Lung (tissue), 12 donors: ENCODE measurements around the gene NTN1. TPM values are rescaled to one million over a fixed set of nuclear protein-coding genes. Genes with fewer than 3 reads are reported as not detected.
A peak's percentile ranks its signal among the peaks of the same experiment; 100 is the strongest.

Source experiments
- ATAC-seq: fragments of 200-7000 bp; cut with Tn5 transposase; one replicate; pipeline ENCODE4 v1.9.1; 2020; ENCODE audit warnings: moderate number of reproducible peaks; ENCODE audit not compliant: insufficient read depth, low FRiP score
- DNase-seq, 3 donors: peaks; one replicate each; pipeline ENCODE4 v3.0.0-alpha.2; 2013 to 2017
- H3K27ac ChIP-seq, 2 donors: one replicate each; pipeline ENCODE4 v1.5.1; 2013; ENCODE audit warnings: mild to moderate bottlenecking in 2 of 2, moderate library complexity in 2 of 2, control low read depth in 1 of 2, inconsistent platforms in 1 of 2, low read depth in 1 of 2, low read length in 1 of 2
- H3K27me3 ChIP-seq, 3 donors: one replicate each; pipeline ENCODE4 v1.5.1; 2013; ENCODE audit warnings: low read length in 2 of 3; ENCODE audit not compliant: control insufficient read depth in 3 of 3, insufficient read depth in 3 of 3
- H3K36me3 ChIP-seq, 4 donors: one replicate each; pipeline ENCODE4 v1.5.1; 2013; ENCODE audit warnings: low read length in 4 of 4, mild to moderate bottlenecking in 1 of 4, moderate library complexity in 1 of 4; ENCODE audit not compliant: control insufficient read depth in 4 of 4, insufficient read depth in 4 of 4
- H3K4me1 ChIP-seq, 5 donors: one replicate each; pipeline ENCODE4 v1.5.1; 2013; ENCODE audit warnings: low read length in 5 of 5, mild to moderate bottlenecking in 2 of 5, moderate library complexity in 1 of 5; ENCODE audit not compliant: control insufficient read depth in 5 of 5, insufficient read depth in 5 of 5
- H3K4me3 ChIP-seq: one replicate; pipeline ENCODE4 v1.5.1; 2013; ENCODE audit warnings: mild to moderate bottlenecking, control low read depth, moderate library complexity
- H3K9ac ChIP-seq, 2 donors: one replicate each; pipeline ENCODE4 v1.5.1; 2013; ENCODE audit warnings: low read length in 2 of 2, control low read depth in 1 of 2; ENCODE audit not compliant: insufficient read depth in 1 of 2
- H3K9me3 ChIP-seq, 4 donors: one replicate each; pipeline ENCODE4 v1.5.1; 2013; ENCODE audit warnings: low read length in 3 of 4, mild to moderate bottlenecking in 1 of 4, moderate library complexity in 1 of 4; ENCODE audit not compliant: control insufficient read depth in 4 of 4, insufficient read depth in 3 of 4
- WGBS, 2 donors: extraction: QIAGEN DNeasy Blood & Tissue Kit; methylation state at CpG; one replicate each; pipeline ENCODE4 v1.1.7; 2013; 5-methylcytosine and 5-hydroxymethylcytosine counted together
- polyA plus RNA-seq, 2 donors: library from polyadenylated mRNA; stranded (reverse); fragments of 200-250 nt; gene quantifications; one replicate each; pipeline ENCODE4 v1.2.1, GENCODE V29; 2013
- total RNA-seq, 2 donors: library from RNA; depleted of rRNA in 1 of 2; stranded (reverse); fragments of >200 nt in 1 of 2; gene quantifications; one replicate each; pipeline ENCODE4 v1.2.1, GENCODE V29; 2014 to 2021
- TF ChIP-seq, protein P1 (sequence below): IDR thresholded peaks from 2 replicates; pipeline ENCODE4 v1.5.1; 2012; ENCODE audit warnings: mild to moderate bottlenecking; ENCODE audit errors: control extremely low read depth, extremely low read depth
- donor health status: control.
- donor health status: control.
- donor health status: Bipolar disorder and iron deficiency.
- donor health status: healthy.
- donor health status: DM: yes; HTN: yes; CAD: no.

Gene NTN1
- total and polyA plus RNA-seq, 4 donors: 3.6 to 17.1 (median 7.8) TPM

DNA sequence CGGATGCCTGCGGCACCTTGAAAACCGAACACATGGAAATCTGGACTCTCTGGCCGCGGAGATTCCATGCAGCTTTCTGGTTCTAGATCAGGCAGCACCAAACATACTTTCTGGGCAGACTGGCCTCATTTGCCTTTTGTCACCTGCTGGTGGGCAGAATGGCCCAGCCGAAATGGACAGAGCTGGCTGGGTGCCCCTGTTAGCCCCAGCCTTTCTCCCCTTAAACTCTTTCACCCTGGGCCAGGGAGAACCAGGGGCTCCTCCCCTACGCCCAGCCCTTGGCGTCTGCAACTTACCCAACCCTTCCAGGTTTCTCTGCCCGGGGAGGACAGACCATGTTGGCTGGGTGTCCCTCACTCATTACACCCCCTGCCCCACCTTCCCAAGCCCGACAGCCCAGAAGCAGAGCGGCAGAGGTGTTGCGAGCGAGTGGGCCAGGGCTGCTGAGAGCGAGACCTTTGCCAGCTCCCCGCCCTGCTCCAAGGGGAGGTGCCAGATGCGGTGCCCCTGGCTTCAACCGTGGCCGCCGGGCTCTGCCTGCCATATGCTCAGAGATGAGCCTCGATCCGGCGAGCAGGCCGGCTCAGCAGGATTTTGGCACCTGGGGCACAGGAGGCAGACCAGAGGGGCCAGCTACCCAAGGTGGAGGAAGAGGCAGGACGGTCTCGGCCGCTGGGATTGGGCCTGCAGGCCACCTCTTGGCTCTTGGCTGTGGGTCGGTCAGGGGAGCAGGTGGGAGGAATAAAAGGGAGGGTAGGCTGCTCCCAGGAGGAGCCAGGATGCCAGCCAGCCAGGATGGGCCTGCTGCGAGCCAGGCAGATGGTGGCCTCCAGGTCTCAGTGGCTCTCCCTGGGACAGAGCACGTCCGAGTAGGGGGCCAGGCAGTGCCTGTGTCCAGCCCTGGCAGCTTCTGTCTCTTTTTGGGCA, 191.3 kb downstream of the NTN1 start:
- WGBS, 2 donors: 93% methylated on average over 30 of the region's 30 CpGs
- Histone ChIP-seq H3K9me3 (peaks cover 0 to 8% (median 0%) of the 10 kb centered on the region in 4 donors), H3K9ac (no peak overlapping the region), H3K4me3 (no peak overlapping the region), H3K36me3 (no peaks in the 10 kb centered on the region), H3K27ac (no peak overlapping the region), H3K4me1 (no peaks in the 10 kb centered on the region), H3K27me3 (peaks cover 0 to 3% (median 0%) of the 10 kb centered on the region in 3 donors)
- TF ChIP-seq, protein P1, sequence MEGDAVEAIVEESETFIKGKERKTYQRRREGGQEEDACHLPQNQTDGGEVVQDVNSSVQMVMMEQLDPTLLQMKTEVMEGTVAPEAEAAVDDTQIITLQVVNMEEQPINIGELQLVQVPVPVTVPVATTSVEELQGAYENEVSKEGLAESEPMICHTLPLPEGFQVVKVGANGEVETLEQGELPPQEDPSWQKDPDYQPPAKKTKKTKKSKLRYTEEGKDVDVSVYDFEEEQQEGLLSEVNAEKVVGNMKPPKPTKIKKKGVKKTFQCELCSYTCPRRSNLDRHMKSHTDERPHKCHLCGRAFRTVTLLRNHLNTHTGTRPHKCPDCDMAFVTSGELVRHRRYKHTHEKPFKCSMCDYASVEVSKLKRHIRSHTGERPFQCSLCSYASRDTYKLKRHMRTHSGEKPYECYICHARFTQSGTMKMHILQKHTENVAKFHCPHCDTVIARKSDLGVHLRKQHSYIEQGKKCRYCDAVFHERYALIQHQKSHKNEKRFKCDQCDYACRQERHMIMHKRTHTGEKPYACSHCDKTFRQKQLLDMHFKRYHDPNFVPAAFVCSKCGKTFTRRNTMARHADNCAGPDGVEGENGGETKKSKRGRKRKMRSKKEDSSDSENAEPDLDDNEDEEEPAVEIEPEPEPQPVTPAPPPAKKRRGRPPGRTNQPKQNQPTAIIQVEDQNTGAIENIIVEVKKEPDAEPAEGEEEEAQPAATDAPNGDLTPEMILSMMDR: no peak
- ATAC-seq (no peak), DNase-seq (peak in 1 of 3 donors; percentile 9)

DNA sequence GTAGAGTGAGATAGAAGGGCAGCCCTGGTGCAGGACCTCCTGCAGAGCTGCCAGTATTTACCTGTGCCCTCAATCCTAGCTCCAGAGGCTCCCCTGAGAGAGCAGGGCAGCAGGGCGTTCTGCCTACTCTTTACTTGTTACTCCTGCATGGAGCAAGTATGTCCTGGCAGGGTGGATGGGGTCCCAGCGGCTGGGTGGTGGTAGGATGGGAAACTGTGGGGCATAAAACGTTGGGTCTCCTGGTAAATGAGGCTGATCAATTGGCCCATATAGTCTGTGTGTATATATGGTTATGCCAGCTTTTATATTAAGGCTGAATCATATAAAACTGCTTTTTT, 192.0 kb downstream of the NTN1 start:
- 82 to 93% methylated on average over 3 of the region's 3 CpGs for WGBS, 2 donors
- Histone ChIP-seq H3K4me3 (no peak overlapping the region), H3K27me3 (peaks cover 0 to 3% (median 0%) of the 10 kb centered on the region in 3 donors), H3K9ac (no peak overlapping the region), H3K4me1 (no peaks in the 10 kb centered on the region), H3K9me3 (peaks cover 0 to 8% (median 0%) of the 10 kb centered on the region in 4 donors), H3K36me3 (no peaks in the 10 kb centered on the region), H3K27ac (no peak overlapping the region)
- TF ChIP-seq, protein P1: no peak
- no peak for ATAC-seq
- DNase-seq: no peak

DNA sequence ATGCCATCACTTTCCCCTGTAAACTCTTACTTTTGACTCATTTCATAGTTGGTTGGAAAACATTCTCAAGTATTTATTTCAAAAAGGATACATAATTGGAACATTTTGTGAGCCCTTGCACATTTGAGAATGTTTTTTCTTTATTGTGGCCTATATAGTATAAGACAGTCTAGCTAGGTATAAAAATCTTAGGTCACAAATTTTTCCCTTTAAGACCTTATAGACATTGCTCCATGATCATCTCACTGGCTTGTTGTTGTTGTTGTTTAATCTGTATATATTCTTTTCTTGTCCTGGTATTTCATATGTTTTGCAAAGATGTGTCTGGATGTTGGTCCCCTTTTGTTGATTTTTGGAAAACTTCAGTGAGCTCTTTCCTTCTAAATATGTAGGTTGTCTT, 194.2 kb downstream of the NTN1 start:
- H3K4me1 ChIP-seq: no peaks in the 10 kb centered on the region
- TF ChIP-seq, protein P1: no peak
- no peak for ATAC-seq
- peaks cover 0 to 5% (median 0%) of the 10 kb centered on the region in 3 donors for H3K27me3 ChIP-seq
- peaks cover 0 to 8% (median 0%) of the 10 kb centered on the region in 4 donors for H3K9me3 ChIP-seq
- no peak overlapping the region for H3K9ac ChIP-seq
- DNase-seq: no peak
- H3K36me3 ChIP-seq: no peaks in the 10 kb centered on the region
- H3K27ac ChIP-seq: no peak overlapping the region
- H3K4me3 ChIP-seq: no peak overlapping the region
